Gastrocnemius medialis (tissue), 4 donors: ENCODE results near the gene MBTPS2. TPM values are rescaled to one million over a fixed set of nuclear protein-coding genes. Genes with fewer than 3 reads are reported as not detected.

Experiments used
- ATAC-seq, 2 donors: fragments of 150-250 bp; one replicate each; pipeline ENCODE4 v1.9.1; 2016
- DNase-seq, 2 donors: peaks; one replicate each; pipeline ENCODE4 v3.0.0-alpha.2; 2019
- H3K27ac ChIP-seq, 4 donors: fragments of 200-600 bp; sonication (generic); 1 replicate in 1 of 4; 2 replicates in 3 of 4; pipeline ENCODE4 v1.5.1; 2016 to 2018; ENCODE audit warnings: mild to moderate bottlenecking in 2 of 4, moderate library complexity in 1 of 4
- H3K27me3 ChIP-seq, 3 donors: fragments of 200-600 bp; sonication (generic) in 2 of 3; 1 replicate in 1 of 3; 2 replicates in 2 of 3; pipeline versions ENCODE4 v1.5.1 to v1.6.0; 2016 to 2019; ENCODE audit warnings: mild to moderate bottlenecking in 1 of 3, moderate library complexity in 1 of 3
- H3K36me3 ChIP-seq, 2 donors: fragments of 200-600 bp; sonication (generic) in 1 of 2; one replicate each; pipeline ENCODE4 v1.5.1; 2017 to 2018
- H3K4me1 ChIP-seq, 2 donors: fragments of 200-600 bp; sonication (generic) in 1 of 2; one replicate each; pipeline ENCODE4 v1.5.1; 2016 to 2017; ENCODE audit warnings: mild to moderate bottlenecking in 2 of 2
- H3K4me3 ChIP-seq, 4 donors: fragments of 200-600 bp; sonication (generic) in 3 of 4; 1 replicate in 1 of 4; 2 replicates in 3 of 4; pipeline ENCODE4 v1.5.1; 2016 to 2019; ENCODE audit warnings: mild to moderate bottlenecking in 2 of 4
- H3K9me3 ChIP-seq, 3 donors: fragments of 200-600 bp; sonication (generic) in 2 of 3; 1 replicate in 1 of 3; 2 replicates in 2 of 3; pipeline ENCODE4 v1.5.1; 2016 to 2019
- CTCF ChIP-seq, 5 experiments: fragments of 450-650 bp in 3 of 5; fragments of 200-600 bp in 2 of 5; sonication (generic) in 2 of 5; IDR thresholded peaks in 4 of 5; conservative IDR thresholded peaks in 1 of 5; 1 replicate in 4 of 5; 2 replicates in 1 of 5; pipeline ENCODE4 v1.5.1; 2016 to 2019; ENCODE audit warnings: antibody characterized with exemption in 5 of 5, mild to moderate bottlenecking in 3 of 5, moderate library complexity in 3 of 5
- POLR2A ChIP-seq, 2 donors: fragments of 450-650 bp; IDR thresholded peaks; one replicate each; pipeline ENCODE4 v1.6.1; 2017; ENCODE audit warnings: antibody characterized with exemption in 2 of 2, mild to moderate bottlenecking in 2 of 2, moderate library complexity in 2 of 2
- in situ Hi-C, 4 donors: fragments of 200-750 bp; cut with MboI; loops; one replicate each; pipeline versions ENCODE4 v1.15.0 to v1.8.0; 2017; ENCODE audit warnings: low sequenced_read_pairs in 4 of 4
- intact Hi-C: fragments of 100-400 bp; cut with DNase I; formaldehyde crosslinking; loops from one replicate; pipeline ENCODE4 v1.15.1; 2023; ENCODE audit warnings: low total_unique reads
- total RNA-seq, 4 donors: library from RNA; depleted of rRNA; stranded (reverse); fragments of >200 nt; gene quantifications; one replicate each; pipeline versions ENCODE4 v1.1.0 to v1.2.3, GENCODE V29; 2016

Gene MBTPS2
- total RNA-seq, 4 donors from 2014 or later, result 4.5 to 11.3 (median 6.0) TPM

GRCh38 chrX:21845096-21845495 is 5.7 kb downstream of the MBTPS2 start:
- TF ChIP-seq CTCF (IDR thresholded peaks at IDR 0.05 in 4 of 5, conservative IDR thresholded peaks at IDR 0.05 in 1 of 5) (no peak), POLR2A (IDR thresholded peaks at IDR 0.05) (no peak)
- ATAC-seq, result no peak
- in situ Hi-C loops (no loop called here), intact Hi-C loops (no loop called here)
- Histone ChIP-seq H3K27me3 (no peaks in the 10 kb centered on the region), H3K4me1 (peaks cover 4 to 10% of the 10 kb centered on the region in 2 donors), H3K9me3 (no peaks in the 10 kb centered on the region), H3K4me3 (no peak overlapping the region), H3K27ac (no peak overlapping the region), H3K36me3 (peaks cover 0 to 6% of the 10 kb centered on the region in 2 donors)
- no peak for DNase-seq

- peak; percentile 54 to 56 for ATAC-seq
- H3K27me3 ChIP-seq, result no peaks in the 10 kb centered on the region
- H3K4me1 ChIP-seq, result no peaks in the 10 kb centered on the region
- no peak for DNase-seq
- intact Hi-C loops, result no loop called here
- in situ Hi-C loops, result no loop called here
- TF ChIP-seq CTCF (IDR thresholded peaks at IDR 0.05 in 4 of 5, conservative IDR thresholded peaks at IDR 0.05 in 1 of 5), result no peak
- TF ChIP-seq POLR2A (IDR thresholded peaks at IDR 0.05), result no peak
- no peaks in the 10 kb centered on the region for H3K9me3 ChIP-seq
- peak overlapping the region in 2 of 4 donors; percentile 38 to 49 for H3K27ac ChIP-seq
- no peak overlapping the region for H3K4me3 ChIP-seq
- peaks cover 0 to 6% of the 10 kb centered on the region in 2 donors for H3K36me3 ChIP-seq
These were observed 7.9 kb downstream of the MBTPS2 start for GRCh38 chrX:21847342-21847741.

GRCh38 chrX:21853578-21853977 is 14.2 kb downstream of the MBTPS2 start:
- H3K27ac ChIP-seq, result no peak overlapping the region
- intact Hi-C loops (no loop called here), in situ Hi-C loops (no loop called here)
- no peaks in the 10 kb centered on the region for H3K4me1 ChIP-seq
- H3K27me3 ChIP-seq, result no peaks in the 10 kb centered on the region
- H3K4me3 ChIP-seq, result no peak overlapping the region
- ATAC-seq, result no peak
- no peak for TF ChIP-seq POLR2A (IDR thresholded peaks at IDR 0.05)
- TF ChIP-seq CTCF (IDR thresholded peaks at IDR 0.05 in 4 of 5, conservative IDR thresholded peaks at IDR 0.05 in 1 of 5), result no peak
- H3K9me3 ChIP-seq, result no peaks in the 10 kb centered on the region
- DNase-seq, result no peak
- peaks cover 0 to 19% of the 10 kb centered on the region in 2 donors for H3K36me3 ChIP-seq

GRCh38 chrX:21855937-21856415 is 16.6 kb downstream of the MBTPS2 start, which contains the start of gene YY2:
Gene YY2, plus strand, starts transcription at chrX:21855987. Its CDS starts 498 bp downstream, at chrX:21856485.
- intact Hi-C loops (no loop called here), in situ Hi-C loops (no loop called here)
- no peak within 1 kb of the TSS for H3K4me3 ChIP-seq
- ATAC-seq (no peak), DNase-seq (no peak)
- H3K4me1 ChIP-seq, result no peaks in the 10 kb centered on the region
- peaks cover 0 to 19% of the 10 kb centered on the region in 2 donors for H3K36me3 ChIP-seq
- TF ChIP-seq POLR2A (IDR thresholded peaks at IDR 0.05), result no peak
- no peak for TF ChIP-seq CTCF (IDR thresholded peaks at IDR 0.05 in 4 of 5, conservative IDR thresholded peaks at IDR 0.05 in 1 of 5)
- no peaks in the 10 kb centered on the region for H3K9me3 ChIP-seq
- no peak within 1 kb of the TSS for H3K27ac ChIP-seq
- no peaks in the 10 kb centered on the region for H3K27me3 ChIP-seq

GRCh38 chrX:21856504-21856903 is 17.1 kb downstream of the MBTPS2 start:
- in situ Hi-C loops, result no loop called here
- no peaks in the 10 kb centered on the region for H3K9me3 ChIP-seq
- H3K27ac ChIP-seq, result no peak overlapping the region
- DNase-seq (no peak), ATAC-seq (no peak)
- H3K4me3 ChIP-seq, result no peak overlapping the region
- H3K27me3 ChIP-seq, result no peaks in the 10 kb centered on the region
- TF ChIP-seq CTCF (IDR thresholded peaks at IDR 0.05 in 4 of 5, conservative IDR thresholded peaks at IDR 0.05 in 1 of 5) (no peak), POLR2A (IDR thresholded peaks at IDR 0.05) (no peak)
- no peaks in the 10 kb centered on the region for H3K4me1 ChIP-seq
- intact Hi-C loops, result no loop called here
- H3K36me3 ChIP-seq, result peaks cover 0 to 19% of the 10 kb centered on the region in 2 donors
